HepG2 (cell line): ENCODE data around the gene CCDC87. TPM values are rescaled to one million over a fixed set of nuclear protein-coding genes. Genes with fewer than 3 reads are reported as not detected.
A peak's percentile ranks its signal among the peaks of the same experiment; 100 is the strongest.

Experiments used
- AKAP8 ChIP-seq: sonication (generic); formaldehyde crosslinking; IDR thresholded peaks from 2 replicates; pipeline ENCODE4 v1.5.1; 2020; ENCODE audit warnings: mild to moderate bottlenecking, missing genetic modification reagents
- CBX2 ChIP-seq, 2 experiments: fragments of 200-600 bp in 1 of 2; sonication (generic); formaldehyde crosslinking in 1 of 2; IDR thresholded peaks; 2 replicates each; pipeline versions ENCODE4 v1.7.0 to v1.8.1; 2018 to 2022; ENCODE audit warnings: low read depth in 2 of 2, low read length in 1 of 2, mild to moderate bottlenecking in 1 of 2, missing genetic modification reagents in 1 of 2
- DMTF1 ChIP-seq: sonication (generic); formaldehyde crosslinking; IDR thresholded peaks from 2 replicates; pipeline ENCODE4 v1.4.0; 2020; ENCODE audit warnings: mild to moderate bottlenecking, missing genetic modification reagents
- ETV6 ChIP-seq: sonication (generic); formaldehyde crosslinking; conservative IDR thresholded peaks from 2 replicates; pipeline ENCODE4 v1.4.0; 2020; ENCODE audit warnings: missing genetic modification reagents
- EZH2 ChIP-seq: conservative IDR thresholded peaks from 2 replicates; pipeline ENCODE4 v1.6.1; 2012; ENCODE audit warnings: mild to moderate bottlenecking, low read depth, low read length, moderate library complexity
- HNRNPH1 ChIP-seq: fragments of 200-400 bp; formaldehyde crosslinking; optimal IDR thresholded peaks from 2 replicates; pipeline ENCODE3; 2017; ENCODE audit warnings: mild to moderate bottlenecking, low read depth, low read length
- MAF1 ChIP-seq: sonication (generic); formaldehyde crosslinking; IDR thresholded peaks from 2 replicates; pipeline ENCODE4 v1.5.0; 2020; ENCODE audit warnings: missing genetic modification reagents, borderline replicate concordance
- MIER2 ChIP-seq: IDR thresholded peaks from 2 replicates; pipeline ENCODE4 v1.6.1; 2016; ENCODE audit warnings: missing biosample characterization, missing genetic modification reagents
- PAF1 ChIP-seq: IDR thresholded peaks from 2 replicates; pipeline ENCODE4 v1.6.1; 2016; ENCODE audit warnings: missing genetic modification reagents, missing compliant biosample characterization
- PRDM4 ChIP-seq: sonication (generic); formaldehyde crosslinking; IDR thresholded peaks from 2 replicates; pipeline ENCODE4 v1.9.0; 2021; ENCODE audit warnings: missing genetic modification reagents, borderline replicate concordance
- SALL2 ChIP-seq: sonication (generic); formaldehyde crosslinking; IDR thresholded peaks from 2 replicates; pipeline ENCODE4 v1.8.1; 2023; ENCODE audit warnings: mild to moderate bottlenecking, missing genetic modification reagents, inconsistent platforms
- THAP8 ChIP-seq: sonication (generic); formaldehyde crosslinking; IDR thresholded peaks from 2 replicates; pipeline ENCODE4 v1.5.1; 2020; ENCODE audit warnings: missing genetic modification reagents, mild to moderate bottlenecking, borderline replicate concordance
- USF2 ChIP-seq, 2 experiments: sonication (generic) in 1 of 2; formaldehyde crosslinking in 1 of 2; IDR thresholded peaks; 2 replicates each; pipeline versions ENCODE4 v1.5.1 to v1.6.1; 2011 to 2020; ENCODE audit warnings: borderline replicate concordance in 1 of 2, low read depth in 1 of 2, low read length in 1 of 2, mild to moderate bottlenecking in 1 of 2, missing genetic modification reagents in 1 of 2, moderate library complexity in 1 of 2
- ZBTB38 ChIP-seq: sonication (generic); formaldehyde crosslinking; IDR thresholded peaks from 2 replicates; pipeline ENCODE4 v1.5.1; 2020; ENCODE audit warnings: mild to moderate bottlenecking, missing genetic modification reagents
- ZNF225 ChIP-seq: sonication (generic); formaldehyde crosslinking; IDR thresholded peaks from 2 replicates; pipeline ENCODE4 v1.4.0; 2020; ENCODE audit warnings: mild to moderate bottlenecking, missing genetic modification reagents
- ZNF292 ChIP-seq: sonication (generic); formaldehyde crosslinking; IDR thresholded peaks from 2 replicates; pipeline ENCODE4 v1.8.1; 2022; ENCODE audit warnings: mild to moderate bottlenecking, low read depth, missing genetic modification reagents, borderline replicate concordance
- ZNF430 ChIP-seq: sonication (generic); formaldehyde crosslinking; IDR thresholded peaks from 2 replicates; pipeline ENCODE4 v1.9.0; 2021; ENCODE audit warnings: mild to moderate bottlenecking, missing genetic modification reagents
- ZNF589 ChIP-seq: sonication (generic); formaldehyde crosslinking; conservative IDR thresholded peaks from 2 replicates; pipeline ENCODE4 v1.8.0; 2022; ENCODE audit warnings: mild to moderate bottlenecking, moderate library complexity, missing genetic modification reagents
- ZNF652 ChIP-seq: IDR thresholded peaks from 2 replicates; pipeline ENCODE4 v1.6.1; 2016; ENCODE audit warnings: low read depth, borderline replicate concordance
- polyA plus RNA-seq, 8 experiments: library from polyadenylated mRNA; depleted of rRNA in 3 of 8; stranded (reverse) in 7 of 8; unstranded in 1 of 8; fragments of >200 nt; fragmentation: Illumina TruSeq in 4 of 8; extraction: Trizol in 4 of 8; gene quantifications; 2 replicates each; pipeline versions ENCODE4 v1.2.1 to v1.2.3, GENCODE V29; 2011 to 2016; ENCODE audit warnings: low read depth in 4 of 8, missing spikeins in 1 of 8, mixed read lengths in 1 of 8; ENCODE audit not compliant: insufficient read depth in 1 of 8
- total RNA-seq, 5 experiments: library from RNA; depleted of rRNA; stranded (reverse); fragments of >200 nt; fragmentation: Illumina TruSeq; extraction: Trizol; gene quantifications; 2 replicates each; pipeline ENCODE4 v1.2.3, GENCODE V29; 2016; ENCODE audit warnings: low read depth in 1 of 5
- TF ChIP-seq, protein P1 (sequence below): IDR thresholded peaks from 2 replicates; pipeline ENCODE4 v1.6.1; 2016; ENCODE audit warnings: low read depth

The CCDC87 gene
- total and polyA plus RNA-seq, 2 of the 13 experiments (the other 11 are each of a cell fraction or from before 2014, with no cell fraction given), result 0.05 to 0.42 TPM

DNA sequence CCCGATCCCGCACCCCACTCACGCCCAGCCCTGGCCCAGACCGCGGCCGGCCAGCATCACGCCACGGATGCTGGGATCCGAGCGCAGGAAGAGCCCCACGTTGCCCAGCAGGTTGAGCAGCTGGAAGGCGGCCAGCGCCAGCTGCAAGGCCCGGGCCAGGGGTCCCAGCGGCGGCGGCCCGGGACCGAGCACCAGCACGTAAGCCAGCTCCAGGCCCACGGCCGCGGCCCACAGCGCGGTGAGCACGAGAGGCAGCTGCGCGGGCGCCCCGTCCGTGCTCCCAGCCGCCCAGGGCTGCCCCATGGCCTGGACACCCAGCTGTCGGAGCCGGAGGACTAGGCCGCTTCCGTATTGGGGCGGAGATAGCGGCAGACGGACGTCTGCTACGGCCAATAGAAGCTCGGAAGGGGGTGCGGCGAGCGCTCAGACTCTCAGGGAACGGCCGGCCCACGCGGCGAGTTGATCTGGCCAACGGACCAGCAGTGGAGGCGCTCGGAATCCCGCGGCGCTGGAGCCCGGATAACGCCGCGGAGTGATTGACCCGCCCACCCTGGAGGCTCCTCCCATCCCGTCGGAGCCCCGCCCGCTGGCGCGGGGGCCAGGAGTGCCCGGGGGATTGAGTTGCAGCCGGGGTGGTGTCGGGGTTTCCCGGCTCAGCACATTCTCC is 47.0 kb downstream of the CCDC87 start, which contains the start of gene ZDHHC24 (continued):
- TF ChIP-seq AKAP8 (CRISPR knock-in tag) (no peak), PRDM4 (CRISPR knock-in tag) (no peak), DMTF1 (CRISPR knock-in tag) (no peak), CBX2 (IDR thresholded peaks at IDR 0.05; ENCODE audit: low read depth, low read length) (no peak), CBX2 (CRISPR knock-in tag; IDR thresholded peaks at IDR 0.05; ENCODE audit: low read depth) (no peak), THAP8 (CRISPR knock-in tag) (no peak), MIER2 (CRISPR knock-in tag) (no peak), ZNF589 (CRISPR knock-in tag) (no peak), SALL2 (no peak), ZNF652 (CRISPR knock-in tag) (no peak), HNRNPH1 (no peak), USF2 (IDR thresholded peaks at IDR 0.05; ENCODE audit: low read depth, low read length) (no peak), USF2 (CRISPR knock-in tag; IDR thresholded peaks at IDR 0.05; ENCODE audit: borderline replicate concordance) (no peak), ZNF292 (no peak), ZNF430 (CRISPR knock-in tag) (peak; percentile 85), PAF1 (CRISPR knock-in tag) (no peak), MAF1 (0 out of 2 replicates have a peak, but pooled peaks have one; percentile 42), ZBTB38 (peak; percentile 43; the same call in 1 of the 2 replicates), ETV6 (CRISPR knock-in tag) (0 out of 2 replicates have a peak, but pooled peaks have one; percentile 45), ZNF225 (CRISPR knock-in tag) (no peak), EZH2 (no peak)
- TF ChIP-seq, protein P1, sequence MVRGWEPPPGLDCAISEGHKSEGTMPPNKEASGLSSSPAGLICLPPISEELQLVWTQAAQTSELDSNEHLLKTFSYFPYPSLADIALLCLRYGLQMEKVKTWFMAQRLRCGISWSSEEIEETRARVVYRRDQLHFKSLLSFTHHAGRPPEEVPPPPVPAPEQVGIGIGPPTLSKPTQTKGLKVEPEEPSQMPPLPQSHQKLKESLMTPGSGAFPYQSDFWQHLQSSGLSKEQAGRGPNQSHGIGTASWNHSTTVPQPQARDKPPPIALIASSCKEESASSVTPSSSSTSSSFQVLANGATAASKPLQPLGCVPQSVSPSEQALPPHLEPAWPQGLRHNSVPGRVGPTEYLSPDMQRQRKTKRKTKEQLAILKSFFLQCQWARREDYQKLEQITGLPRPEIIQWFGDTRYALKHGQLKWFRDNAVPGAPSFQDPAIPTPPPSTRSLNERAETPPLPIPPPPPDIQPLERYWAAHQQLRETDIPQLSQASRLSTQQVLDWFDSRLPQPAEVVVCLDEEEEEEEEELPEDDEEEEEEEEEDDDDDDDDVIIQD (CRISPR knock-in tag), result no peak
